NCI-H1092 treated with DMSO at 0.1 percent for 48 hours (cell line): ENCODE data around the gene GNG12.
A peak's percentile ranks its signal among the peaks of the same experiment; 100 is the strongest.

ENCODE experiments used
- DNase-seq: peaks from one replicate; lab custom pipeline; 2025; lab: John Stamatoyannopoulos, UW

The GNG12 gene

DNA sequence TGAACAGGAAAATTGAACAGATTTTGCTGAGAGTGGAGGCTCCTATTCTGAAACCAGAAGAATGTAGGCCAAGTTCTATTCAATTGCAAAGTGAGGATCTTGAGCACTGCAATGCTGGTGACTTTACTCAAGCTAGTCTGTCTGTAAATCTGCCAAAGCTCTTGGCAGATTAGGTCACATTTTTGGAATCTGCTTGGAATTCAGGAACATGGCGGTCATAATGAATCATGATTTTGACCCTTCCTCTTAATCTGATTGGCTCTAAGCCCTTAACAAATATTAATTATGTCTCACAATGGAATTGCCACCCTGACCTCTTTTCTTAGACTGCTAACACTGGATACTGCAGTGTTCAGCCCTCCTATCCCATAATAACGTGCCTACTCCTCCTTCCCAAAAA lies 7.2 kb upstream of the GNG12 start:
- DNase-seq, result no peak

DNA sequence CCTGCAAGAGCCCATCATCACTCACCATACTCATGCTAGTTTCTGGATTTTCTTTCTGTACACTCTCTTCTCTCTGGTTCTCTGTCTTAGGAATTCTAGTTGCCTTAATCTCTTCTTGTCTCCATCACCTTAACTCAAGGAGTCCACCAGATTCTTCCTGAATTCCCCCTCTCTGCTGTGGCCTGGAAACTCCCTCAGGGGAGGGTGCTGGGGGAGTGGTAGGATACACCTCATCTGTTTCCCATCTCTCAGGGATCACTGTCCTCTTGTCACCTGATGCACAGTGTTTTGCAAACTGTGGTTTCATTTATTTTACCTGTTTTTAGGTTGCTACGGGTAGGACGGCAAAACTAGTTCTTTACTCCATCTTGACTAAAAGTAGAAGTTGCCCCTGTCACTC lies 6.6 kb upstream of the GNG12 start:
- no peak for DNase-seq

DNA sequence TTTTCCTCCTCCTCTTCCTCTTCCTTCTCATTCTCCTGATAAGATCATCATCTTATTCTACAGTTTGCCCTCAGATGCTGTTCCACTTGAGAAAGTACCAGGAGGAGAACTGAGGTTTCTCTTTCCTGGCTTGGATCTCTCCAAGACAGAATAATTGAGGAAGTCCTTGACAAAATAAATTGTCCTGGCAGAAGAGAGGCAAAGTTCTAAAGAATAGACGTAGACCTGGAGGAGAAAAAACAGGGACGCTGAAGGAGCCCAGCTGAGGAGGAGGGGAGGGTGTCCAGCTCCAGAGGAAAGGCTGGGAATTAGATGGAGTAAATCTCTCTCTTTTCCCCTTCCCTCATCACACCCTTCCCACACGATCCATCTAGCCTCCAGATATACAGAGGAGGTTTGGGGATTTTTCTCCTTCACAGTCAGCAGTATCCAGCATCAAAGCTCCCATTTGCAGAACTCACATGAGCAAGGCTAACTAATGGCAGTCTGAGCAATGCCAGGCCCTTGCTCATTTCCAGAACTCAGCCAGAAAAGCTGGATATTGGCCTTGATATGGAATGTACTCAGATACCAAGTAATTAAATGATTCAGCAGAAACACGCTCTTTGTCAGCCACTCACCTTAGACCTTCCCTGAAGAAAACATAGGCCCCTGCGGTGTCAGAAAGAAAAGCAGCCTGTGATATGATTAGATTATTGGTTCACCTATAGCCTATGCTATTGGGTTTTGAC lies 5.1 kb upstream of the GNG12 start:
- no peak for DNase-seq

DNA sequence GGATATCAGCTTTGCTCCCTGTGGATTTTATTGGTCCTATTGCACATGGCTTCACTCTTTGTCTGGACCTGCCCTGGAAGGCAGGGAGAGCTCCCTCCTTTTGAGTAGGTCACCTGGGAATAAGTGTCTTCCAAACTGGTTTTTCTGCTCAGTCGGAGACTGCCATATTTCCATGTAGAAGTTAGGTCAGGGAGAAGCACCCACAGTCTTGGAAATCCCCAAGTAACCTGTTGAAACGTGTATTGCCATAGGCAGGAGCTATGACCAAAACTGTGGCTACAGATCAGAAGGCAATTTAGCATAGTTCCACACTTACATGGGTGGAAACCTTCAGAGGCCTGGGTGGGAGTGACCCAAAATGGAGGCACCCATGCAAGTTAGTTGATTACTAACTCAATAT lies 3.5 kb upstream of the GNG12 start:
- DNase-seq, result no peak

DNA sequence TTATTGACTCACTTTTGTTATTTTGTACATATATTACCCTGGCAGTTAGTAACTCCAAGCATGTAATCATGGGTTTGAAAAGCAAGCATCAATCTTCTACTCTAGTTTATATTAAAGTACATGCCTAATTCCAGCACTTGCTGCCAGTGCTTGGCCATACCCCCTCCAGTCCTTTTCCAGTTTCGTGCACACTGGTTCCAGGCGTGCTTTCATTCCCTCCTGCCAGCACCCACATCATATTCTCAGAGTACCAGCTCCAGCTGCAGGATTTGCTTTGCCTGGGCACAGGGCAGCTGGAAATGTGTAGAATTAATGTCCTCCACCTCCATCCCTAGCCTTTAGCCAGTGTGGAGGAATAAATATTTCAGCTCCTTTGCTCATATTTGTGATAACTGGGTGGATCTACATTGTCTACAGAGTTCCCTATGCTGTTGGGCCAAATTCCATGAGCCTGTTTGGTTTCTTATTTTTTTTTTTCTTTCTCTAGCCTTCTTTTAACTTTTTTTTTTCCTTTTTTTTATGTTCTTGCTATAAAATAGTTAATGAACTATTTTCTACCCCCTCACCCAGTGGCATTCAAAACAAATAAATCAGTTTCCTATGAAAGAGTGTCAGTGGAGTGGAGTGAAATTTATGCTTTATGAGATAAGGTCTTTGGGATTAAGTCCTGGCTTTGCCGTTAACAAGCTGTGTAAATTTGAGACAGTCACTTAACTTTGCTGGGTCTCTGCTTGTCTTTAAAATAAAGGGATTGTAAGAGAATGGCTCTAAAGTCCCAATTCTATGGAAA lies 2.6 kb upstream of the GNG12 start:
- no peak for DNase-seq

DNA sequence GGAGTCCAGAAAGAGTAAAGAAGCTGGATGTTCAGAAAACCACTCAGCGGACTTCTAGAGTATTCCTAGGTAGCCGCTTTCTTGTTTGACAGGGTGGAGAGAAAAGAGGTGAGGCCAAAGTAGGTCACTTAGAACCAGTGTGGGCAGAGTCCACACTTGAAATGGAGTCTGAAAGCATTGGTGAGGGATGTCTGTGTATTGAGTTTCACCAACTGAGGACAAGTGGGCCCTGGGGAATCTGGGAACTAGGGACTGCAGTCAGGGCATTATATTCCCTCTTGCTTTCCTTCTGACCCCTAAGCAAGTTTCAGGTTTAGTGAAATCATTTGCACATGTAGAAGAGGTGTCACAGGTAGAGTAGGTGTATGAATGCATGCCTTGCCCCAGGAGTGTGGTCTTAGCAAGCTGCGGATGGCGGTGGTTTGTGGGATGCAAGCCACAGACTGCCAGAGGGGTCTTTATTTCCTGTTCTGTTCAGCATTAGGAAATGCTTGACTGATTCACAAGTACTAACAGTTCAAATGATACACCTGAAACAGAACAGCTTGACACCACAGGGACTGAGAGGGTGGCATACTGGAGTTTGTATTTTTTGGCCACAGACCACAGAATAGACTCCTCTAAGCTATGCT lies 1.1 kb upstream of the GNG12 start:
- peak; percentile 61 for DNase-seq

DNA sequence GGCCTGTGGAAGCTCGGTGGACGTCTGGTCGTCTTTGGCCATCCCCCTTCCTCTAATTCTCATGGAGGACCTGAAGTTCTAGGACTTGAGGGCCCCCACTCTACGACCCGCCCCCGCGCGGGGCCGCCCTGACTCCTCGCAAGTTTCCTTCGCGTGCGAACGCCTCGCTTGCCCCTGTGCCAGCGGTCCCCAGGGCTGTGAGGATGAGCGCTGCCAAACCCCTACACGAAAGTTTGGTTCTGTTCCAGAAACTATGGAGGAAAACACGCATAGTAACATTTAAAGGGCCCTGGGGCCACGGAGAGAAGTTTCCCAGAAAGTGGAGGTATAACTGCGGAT lies 304 bp upstream of the GNG12 start:
- no peak for DNase-seq

DNA sequence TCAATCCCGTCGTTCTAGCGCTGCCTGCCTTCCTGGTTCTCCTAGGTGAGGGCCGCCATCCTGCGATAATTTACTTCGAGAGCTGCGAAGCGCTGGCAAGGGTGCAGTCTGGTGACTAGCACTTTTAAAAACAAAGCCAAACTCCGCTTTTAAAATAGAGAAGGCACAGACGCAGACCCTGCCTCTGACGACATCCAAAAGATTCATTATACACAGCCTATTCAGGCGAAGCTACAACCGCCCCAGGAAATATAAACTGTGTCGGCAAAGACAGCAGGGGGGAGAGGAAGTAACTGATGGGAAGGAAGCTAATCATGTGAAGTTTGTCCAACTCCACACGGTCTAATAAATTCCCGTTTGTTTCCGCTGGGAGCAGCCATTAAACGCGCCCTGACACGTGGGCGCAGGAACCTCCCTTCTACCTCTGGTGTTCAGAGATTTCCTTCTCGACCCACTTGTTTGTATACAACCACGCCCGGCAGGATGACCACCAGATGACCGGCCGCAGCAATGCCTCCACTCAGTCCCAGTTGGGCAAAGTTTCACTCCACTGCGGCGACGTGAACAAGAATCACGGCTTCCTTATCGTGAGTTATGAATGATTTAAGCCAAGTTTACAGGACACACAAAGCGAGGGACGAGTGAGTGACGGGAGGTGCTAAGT lies 1.3 kb downstream of the GNG12 start:
- peak; percentile 66 for DNase-seq

DNA sequence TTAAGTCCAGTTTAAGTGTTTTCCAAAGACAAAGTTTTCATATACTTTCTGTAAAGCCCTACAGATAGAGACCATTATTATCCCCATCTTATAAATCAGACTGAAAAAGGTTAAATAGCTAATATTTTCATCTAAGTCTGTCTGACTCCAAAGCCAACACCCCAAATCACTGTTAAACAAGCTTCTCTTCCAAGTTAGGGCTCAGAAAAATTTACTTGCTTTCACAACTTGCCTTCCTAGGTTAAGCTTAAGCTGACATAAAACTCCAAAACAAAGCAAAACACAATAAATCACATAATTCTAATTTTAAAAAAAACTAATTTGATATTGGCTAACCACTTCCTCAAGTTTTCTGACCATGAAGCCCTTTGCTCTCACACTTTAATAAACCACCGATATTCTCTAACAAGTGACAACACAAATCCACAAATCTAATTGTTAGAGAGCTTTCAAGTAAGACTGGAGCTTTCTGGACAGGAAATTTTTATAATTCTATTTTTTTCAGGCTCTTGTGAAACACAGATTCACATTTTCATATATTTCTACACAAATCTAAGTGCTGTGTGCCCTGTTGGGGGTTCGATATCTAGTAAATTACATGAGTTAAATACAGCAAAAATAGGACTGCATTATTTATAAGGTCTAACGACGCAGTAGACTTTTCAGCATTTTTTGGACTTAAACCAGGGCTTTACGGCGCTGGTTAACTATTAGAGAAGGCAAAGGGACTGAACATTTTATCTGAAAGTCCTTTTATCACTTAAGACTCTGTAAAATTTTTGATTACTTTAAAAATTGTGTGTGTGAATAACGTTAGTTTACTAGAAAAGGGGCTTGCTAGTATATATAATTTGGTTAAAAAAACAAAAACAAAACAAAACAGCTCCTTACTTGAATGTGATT lies 2.1 kb downstream of the GNG12 start:
- DNase-seq, result peak; percentile 32

DNA sequence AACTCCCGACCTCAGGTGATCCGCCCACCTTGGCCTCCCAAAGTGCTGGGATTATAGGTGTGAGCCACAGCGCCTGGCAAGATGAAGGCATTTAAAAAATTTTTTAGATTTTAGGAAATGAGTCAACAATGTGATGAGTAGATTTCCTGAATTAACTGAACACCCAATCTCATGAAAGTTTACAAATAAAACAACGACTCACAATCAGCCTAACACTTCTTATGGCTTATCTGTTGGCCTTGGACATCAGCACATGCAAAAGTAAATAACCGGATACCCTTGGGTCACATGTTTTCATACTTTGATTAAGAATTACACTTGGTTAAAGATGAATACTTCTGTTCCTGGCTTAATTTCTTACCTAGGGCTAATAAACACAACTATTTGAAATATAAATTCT lies 3.0 kb downstream of the GNG12 start:
- DNase-seq, result no peak

DNA sequence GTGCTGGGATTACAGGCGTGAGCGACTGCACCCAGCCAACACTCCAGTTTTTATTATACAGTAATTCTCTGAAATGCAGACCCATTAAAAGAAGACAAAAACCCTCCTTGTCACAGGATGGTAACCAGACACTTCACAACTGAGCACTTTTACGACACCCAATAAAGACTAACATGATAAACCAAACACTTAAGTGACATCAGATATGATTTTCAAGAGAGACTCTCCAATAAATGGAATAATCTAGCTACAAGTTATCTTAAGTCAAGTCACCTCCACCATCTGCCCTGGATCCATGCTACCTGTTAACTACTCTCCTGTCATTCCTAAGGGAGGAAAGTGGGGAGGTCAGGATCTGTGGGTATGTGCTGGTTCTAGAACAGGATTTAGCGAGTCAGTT lies 5.6 kb downstream of the GNG12 start:
- DNase-seq, result no peak

DNA sequence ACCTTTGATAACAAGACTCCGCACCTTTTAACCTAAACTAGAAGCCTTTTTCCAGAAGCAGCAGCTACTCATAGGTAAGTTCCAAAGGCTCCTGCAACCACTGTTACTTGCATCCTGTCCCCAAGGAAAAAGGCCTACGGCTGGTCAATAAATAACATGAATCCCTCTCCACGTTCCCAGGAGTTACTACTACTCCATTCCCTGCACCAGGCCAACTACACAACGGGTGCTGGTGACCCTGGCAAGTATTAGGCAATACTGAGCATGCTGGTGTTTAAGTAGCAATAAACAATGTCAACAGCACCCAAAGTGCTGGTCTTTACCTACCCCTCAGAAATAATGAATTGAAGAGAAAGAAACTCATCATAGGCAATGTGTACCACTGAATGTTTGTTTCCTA lies 7.7 kb downstream of the GNG12 start:
- no peak for DNase-seq

DNA sequence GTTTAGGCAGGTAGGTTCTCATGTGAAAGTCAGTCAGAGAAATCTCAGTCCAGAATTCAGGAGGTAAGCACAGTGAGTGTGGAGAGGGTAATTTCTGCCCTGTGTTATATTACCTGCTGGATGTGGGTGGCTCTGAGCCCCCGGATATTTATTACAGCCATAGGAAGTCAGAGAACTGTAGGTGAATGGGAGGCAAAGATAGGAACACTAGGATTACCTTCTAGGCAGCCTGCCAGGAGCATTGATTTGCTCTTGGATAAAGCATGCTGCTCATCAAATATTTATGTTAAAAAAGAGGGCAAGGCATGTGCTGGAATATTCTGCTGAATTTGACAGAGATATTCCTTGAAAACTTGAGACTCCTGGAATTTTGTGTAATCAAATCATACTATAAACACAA lies 8.5 kb downstream of the GNG12 start:
- DNase-seq, result peak; percentile 75

DNA sequence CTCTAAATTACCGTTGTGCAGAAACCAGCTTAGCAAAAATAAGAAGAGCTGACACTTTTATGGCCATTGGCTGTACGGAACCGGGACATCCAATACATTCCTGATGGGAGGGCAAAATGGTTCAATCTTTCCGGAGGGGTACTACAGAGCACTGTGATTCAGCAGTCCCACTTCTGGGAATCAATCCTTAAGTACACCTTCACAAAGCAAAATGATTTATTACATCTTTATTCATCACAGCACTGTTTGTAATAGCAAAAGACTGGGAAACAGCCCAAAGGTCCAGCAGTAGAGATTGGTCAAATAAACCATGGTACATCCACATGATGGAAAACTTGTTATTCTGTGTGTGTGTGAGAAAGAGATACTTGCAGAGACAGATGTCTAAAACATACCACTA lies 9.7 kb downstream of the GNG12 start:
- DNase-seq, result peak; percentile 6

DNA sequence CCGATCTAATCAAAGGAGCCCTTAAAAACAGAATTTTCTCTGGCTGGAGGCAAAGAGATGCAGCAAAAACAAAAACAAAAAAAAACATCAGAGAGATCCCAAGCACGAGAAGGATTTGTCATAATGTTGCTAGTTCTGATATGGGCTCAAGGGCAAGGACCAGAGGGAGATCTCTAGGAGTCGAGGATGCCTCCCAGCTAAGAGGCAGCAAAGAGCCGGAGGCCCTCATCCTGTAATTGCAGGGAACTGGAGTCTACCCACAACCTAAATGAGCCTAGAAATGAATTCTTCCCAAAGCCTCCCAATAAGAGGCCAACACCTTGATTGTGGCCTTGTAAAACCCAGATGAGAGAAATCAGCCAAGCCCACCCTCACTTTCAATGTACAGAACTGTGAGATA lies 12.0 kb downstream of the GNG12 start:
- DNase-seq, result no peak

DNA sequence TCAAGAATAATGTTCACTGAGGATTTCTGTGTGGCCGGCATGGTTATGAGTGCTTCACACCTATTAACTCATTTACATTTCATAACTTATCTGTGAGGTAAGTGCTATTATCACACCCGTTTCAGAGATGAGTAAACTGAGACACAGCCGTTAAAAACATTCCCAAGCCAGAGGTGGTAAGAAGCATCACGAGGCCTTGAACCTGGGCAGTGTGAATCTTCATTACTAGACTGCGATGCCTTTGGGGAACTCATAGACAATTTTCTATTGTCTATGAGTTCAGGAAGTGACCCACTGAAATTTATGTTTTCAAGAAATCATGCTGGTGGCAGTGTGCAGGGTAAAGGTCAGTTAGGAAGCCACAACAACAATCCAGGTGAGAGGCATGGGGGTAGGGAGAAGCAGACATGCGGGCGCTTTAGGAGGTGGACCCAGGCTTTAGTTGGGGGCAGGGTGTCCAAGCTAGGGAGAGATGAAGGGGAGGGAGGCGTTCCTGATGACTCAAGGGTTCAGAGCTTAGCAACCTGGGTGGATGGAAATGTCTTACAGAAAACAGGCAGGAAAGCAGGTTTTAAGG lies 14.5 kb downstream of the GNG12 start:
- no peak for DNase-seq

DNA sequence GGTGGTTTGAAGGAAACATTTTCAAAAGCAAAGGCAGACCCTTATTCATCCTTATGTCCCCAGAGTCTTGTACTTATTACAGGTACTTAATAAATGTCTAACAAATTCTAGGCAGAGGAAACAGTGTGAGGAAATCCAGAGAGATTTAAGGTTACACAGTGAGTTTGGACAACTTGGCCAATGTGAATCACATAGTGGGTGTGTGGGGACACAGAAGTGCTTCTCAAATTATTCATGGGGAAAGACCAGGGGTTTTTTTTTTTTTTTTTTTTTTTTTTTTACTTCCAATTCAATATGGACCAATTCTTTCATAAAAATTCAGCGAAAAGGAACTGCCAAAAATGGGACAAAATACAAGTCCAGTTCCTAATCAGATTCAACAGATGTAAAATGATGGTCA lies 15.1 kb downstream of the GNG12 start:
- no peak for DNase-seq

DNA sequence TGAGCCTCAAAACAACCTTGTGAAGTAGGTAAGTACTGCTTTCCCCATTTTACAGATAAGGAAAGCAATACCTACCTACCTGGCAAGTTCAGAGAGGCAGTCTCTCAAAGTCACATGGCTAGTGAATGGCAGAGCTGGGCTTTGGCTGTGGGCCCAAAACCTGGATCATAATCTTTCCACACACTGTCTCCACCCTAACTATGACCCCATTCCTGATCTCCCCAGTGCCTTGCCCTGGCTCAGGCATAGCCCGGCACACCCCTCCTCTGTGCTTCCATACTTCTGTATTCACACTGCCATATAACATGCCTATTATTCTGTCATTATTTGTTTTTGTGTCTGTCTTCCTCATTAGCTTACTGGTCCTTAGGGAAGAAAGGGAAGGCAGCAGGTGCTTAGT lies 15.9 kb downstream of the GNG12 start:
- DNase-seq, result no peak

DNA sequence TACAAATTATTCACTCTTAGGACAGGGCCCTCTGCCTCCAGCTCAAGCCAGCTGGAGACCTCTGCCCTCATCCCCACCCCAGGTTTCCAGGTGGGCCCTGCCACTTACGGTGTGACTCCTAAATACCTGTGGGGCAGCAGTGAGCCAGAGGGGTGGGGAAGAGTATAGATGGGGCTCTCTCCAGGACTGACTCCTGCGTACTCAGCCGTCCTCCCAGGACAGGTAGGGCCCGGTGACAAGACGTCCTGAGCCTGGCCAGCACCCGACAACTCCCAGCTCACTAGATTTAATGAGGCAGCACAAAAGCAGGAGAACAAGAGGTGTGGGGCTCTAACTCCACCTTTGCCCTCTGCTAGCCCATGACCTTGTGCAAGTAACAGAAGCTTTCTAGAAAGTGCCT lies 16.8 kb downstream of the GNG12 start:
- DNase-seq, result no peak

DNA sequence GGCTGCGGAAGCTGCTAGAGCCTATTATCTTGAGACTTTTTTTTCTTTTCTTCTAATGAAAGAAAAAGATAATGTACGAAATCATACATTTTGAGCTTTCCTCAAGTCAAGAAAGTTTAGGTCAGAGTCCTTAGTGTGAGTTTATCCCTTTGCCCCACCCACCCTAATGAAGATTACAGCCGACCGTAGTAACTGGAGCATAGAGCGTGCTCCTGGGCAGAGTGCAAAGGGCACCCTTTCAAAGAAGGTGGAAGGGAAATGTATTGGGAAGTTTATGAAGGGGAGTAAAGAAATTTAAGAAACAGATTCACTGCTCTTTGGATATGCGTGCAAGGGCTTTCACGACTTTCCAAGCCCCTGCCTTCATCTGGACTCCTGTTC lies 17.2 kb downstream of the GNG12 start:
- no peak for DNase-seq

DNA sequence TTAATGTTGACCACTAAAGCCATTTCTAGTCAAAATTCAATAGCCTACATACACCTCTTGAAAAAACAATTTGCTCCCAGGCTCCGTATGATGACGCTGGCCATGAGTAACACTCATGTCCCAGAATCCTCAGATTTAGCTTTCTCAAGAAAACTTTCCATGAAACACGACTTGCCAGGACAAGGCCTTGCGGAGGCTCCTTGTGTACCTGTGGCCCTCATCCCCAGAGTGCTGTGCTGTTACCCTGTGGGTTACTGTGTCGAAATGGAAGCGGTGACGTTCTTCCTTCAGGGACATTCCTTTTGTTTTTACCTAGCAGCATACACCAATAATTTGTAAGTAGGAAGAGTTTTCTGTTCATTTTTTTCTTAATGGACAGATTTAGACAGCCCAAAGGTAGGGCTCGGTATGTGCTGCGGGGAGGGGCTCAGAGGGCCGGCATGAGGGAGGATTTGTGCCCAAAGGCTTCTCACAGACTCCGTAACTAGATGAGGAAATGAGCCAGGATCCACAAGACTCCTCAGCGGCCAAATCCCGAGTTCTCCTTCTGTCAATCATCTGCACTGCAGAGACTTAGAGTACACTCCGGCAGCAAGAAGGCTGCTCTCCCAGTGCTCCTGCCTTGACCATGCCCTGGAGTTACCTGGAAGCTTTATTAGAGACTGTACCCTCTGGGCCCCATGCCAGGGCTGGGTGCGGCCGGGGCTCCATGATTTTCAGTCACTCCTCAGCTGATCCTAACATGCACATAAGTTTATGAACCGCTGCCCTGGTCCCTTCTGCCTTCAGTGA lies 17.8 kb downstream of the GNG12 start:
- DNase-seq, result no peak
